ENCODE measurements around the gene BAIAP2L2. TPM values are rescaled to one million over a fixed set of nuclear protein-coding genes. Genes with fewer than 3 reads are reported as not detected.
"Not testable (repeated sequence)": the region's sequence is repeated elsewhere in the genome, so short reads cannot be mapped to it uniquely, and the experiment has no call there.

The BAIAP2L2 gene
- total RNA-seq, 1 donor from 2014 or later, result not detected

DNA sequence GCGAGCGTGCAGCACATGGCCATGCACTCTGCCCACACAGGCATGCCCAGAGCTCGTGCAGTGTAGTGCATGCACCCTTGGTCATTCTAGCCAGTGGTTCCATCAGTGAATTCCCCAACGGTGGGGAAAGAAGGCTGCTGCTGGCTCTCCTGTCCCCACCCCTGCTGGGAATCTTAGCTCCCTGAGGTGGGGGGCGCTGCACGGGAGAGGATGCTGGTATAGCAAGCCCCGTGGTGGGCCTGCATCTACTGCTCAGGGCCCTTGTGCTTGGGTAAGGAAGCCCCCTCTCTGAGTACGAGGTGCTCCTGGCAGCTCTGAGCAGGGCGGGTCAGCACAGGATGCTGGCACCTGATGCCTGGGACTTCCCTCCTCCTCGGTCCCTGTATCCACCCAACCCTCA lies 18.5 kb upstream of the BAIAP2L2 start:
- DNase-seq (ENCODE audit: low read depth in 2 of 2), result no peak

DNA sequence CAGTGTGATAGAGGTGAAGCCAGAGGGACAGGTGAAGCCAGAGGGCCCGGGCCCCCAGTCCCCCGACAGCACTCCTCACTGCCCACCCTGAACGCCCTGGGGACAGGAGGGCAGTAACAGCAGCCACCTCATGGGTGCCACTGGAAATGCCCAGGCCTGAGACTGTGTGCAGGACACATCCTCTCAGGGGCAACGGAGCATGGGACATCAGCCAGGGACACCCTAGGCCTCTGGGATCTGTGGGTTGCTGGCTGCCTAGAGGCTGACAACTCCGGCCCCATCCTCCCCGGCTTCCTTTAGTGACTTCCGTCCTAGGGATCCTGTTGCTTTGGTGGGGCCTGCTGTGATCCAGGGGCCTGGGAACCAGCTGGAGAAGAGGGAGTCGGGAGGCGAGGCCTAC lies 17.4 kb upstream of the BAIAP2L2 start:
- DNase-seq (ENCODE audit: low read depth in 2 of 2), result no peak

DNA sequence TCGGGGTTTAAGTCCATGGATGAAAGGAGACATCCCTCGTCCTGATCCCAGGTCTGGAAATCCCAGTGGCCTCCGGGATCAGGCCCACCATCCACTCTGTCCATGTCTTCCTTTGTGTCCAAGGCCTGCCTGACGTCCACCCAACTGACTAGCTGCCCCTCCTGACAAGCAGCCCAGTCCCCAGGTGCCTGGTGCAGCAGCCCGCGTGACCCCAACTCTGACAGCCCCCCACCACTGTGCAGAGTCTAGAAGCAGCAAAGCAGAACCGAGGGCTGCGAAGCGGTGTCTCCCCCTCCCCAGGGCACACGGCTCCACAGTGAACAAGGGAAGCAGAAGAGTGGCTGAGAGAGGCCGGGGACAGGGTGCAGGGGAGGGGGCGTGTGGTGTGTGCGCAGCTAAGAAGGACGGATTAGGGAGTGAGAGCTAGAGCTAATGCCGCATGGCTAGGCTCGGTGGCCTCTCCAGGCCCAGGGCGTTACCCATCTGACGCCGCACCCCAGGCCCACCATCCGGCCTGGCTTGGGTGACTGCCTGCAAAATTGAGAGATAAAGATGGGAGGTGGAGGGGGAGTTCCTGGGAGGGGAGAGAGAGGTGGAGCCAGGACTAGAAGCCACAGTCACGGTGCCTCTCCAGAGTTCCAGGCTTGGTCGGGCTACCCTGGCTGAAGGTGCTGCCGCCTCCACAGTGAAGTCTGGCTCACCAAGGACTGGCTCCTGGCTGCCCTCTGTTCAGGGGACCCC lies 16.6 kb upstream of the BAIAP2L2 start:
- DNase-seq (ENCODE audit: low read depth in 2 of 2), result no peak

DNA sequence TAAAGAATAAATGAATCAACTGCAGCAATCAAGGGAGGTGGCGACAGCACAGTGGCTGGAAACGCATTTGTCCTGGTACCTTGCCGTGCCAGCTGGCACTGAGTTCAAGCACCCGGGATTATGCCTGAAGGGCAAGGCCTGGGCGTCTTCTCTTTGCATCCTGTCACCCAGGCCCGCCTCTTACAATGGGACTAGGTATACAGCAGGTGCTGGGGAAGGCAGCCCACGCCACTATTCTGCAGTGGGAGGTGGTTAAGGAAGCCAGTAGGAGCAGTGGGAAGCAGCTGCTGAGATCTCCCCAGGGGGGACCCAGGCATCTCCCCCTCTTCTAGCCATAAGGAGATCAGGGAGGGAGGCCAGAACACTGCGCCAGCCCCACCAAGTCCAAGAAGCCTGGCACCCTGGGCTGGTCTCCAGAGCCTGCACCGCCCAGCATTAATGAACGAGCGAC lies 15.3 kb upstream of the BAIAP2L2 start:
- DNase-seq (ENCODE audit: low read depth in 2 of 2), result no peak

DNA sequence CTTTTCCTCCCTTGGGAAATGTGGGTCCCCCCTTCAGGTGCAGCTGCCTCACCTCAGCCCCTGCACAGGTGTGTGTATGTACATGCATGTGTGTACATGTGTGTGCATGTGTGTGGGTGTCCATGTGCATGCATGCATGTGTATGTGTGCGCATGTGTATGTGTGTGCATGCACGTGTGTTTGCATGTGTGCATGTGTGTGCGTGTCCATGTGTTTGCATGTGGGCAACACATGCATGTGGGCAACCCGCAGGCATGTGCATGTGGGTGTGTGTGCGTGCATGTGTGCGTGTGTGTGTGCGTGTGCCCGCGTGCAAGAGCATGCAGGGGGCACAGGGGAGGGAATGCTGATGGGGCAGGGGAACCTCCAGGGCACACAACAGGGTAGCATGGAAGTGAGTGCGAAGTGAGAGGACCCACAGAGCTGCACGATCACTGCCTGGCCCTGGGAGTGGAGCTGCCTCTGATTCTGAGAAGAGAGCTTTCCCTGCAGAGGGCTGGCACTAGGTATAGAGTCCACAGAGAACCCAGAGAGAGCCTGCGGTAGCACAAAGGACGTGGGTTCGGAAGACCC lies 14.6 kb upstream of the BAIAP2L2 start:
- DNase-seq (ENCODE audit: low read depth in 2 of 2), result no peak

DNA sequence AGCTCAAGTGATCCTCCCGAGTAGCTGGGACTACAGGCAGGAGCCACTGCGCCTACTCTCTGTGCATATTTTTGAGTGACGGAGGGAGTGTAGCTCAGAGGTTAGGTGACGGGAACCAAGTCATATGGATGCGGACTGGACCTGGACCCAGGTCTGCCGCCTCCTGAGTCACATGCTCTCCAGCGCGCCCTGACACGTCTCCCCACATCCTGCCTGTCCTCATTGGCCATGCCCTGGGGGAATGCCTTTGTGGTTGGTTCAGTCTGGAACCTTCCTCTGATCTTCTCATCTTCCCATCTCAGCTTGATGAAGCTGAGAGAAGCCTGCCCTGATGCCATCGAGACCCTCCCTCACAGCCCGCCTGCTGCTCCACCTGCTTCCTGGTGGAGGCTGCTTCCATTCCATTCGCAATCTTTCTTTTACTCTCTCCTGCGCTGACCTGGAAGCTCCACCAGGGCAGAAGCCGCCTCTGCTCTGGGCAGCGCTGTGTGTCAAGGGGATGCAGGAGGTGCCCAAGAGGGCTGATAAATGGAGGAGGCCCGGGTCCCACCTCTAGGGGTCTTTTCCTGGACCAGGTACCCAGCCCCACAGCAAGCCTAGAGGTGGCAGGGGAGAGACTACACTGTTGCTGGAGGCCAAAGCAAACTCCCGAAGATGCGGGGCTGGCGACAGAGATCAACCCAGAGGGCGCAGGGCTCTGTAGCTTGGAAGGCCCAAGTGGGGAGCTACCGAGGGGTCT lies 13.9 kb upstream of the BAIAP2L2 start:
- DNase-seq (ENCODE audit: low read depth in 2 of 2), result no peak

DNA sequence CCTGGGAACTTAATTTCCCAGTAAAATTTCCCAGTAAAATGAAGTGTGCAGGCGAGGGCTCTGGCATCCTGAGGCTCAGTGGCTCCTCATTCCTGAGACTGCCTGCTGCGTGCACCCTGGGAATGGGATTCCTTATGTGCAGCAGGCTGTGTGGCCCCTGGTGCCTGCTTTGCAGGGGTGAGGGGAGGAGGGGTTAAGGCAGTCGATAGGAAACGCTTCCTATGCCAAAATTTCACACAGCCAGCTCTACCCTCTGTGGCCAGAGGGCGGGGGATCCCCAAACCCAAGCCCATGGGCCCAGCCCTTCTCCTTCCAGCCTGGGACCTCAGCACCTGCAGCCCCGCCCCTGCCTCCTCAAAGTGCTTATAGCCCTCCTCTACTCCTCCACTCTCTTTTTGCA lies 12.1 kb upstream of the BAIAP2L2 start:
- DNase-seq (ENCODE audit: low read depth in 2 of 2), result no peak

DNA sequence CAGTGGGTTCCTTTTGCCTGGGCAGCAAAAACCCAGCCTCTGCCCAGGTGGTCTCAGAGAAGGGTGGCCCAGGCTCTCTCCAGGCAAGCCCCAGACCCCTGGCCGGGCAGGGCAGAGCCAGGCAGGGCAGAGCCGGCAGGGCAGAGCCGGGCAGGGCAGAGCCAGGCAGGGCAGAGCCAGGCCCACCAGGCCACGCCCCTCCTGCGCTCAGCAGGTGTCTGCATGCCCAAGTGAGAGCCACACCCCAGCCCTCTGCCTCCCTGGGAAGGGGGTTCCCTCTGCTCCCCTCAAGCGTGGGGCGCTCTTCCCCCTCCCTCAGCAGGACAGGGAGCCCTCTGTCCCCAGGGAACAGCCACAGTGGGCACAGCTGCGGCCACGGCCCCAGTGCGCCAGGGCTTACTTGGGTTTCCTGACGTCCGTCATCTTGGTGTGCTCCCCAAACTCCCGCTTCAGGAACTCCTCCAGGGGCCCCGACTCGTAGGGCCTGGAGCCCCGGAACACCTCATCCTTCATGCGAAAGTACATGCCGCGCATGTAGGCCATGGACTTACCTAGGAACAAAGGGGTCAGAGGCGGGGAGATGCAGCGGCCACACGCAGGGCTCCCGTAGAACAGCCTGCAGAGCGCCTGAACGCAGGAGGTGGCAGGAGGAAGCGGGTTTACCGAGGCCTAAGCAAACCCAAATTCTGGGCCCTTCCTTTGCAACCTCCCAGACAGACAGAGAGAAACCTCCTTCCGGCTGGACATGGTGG lies 10.1 kb upstream of the BAIAP2L2 start:
- DNase-seq (ENCODE audit: low read depth in 2 of 2), result no peak

DNA sequence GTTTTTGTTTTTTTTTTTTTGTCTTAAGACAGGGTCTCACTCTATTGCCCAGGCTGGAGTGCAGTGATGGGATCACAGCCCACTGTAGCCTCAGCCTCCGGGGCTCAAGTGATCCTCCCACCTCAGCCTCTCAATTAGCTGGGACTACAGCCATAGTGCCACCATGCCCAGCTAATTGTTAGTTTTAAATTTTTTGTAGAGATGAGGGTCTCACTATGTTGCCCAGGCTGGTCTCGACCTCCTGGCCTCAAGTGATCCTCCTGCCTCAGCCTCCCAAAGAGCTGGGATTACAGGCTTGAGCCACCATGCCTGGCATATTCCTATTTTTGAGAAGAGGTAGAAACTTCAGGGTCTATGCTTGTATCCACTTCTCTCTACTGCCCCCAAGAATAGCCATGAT lies 8.3 kb upstream of the BAIAP2L2 start:
- not testable (repeated sequence) for DNase-seq (ENCODE audit: low read depth in 2 of 2)

DNA sequence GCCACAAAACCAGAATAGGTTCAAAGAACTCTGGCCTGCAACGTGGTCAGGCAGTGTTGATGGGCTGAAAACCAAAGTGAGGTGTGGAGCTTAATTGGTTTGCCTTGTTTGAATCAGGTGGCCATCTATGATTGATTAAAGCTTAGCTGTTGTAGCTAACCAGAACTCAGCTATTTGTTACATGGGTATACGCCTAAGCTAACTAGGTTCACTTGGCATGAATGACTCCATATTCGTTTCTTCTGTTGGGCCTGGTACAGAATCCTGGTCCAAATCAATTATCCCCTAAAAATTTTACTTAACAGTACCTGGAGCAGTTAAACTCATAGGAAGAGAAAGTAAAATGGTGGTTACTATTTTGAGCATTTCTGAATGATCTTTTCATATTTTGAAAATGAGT lies 7.7 kb upstream of the BAIAP2L2 start:
- DNase-seq (ENCODE audit: low read depth in 2 of 2), result no peak

DNA sequence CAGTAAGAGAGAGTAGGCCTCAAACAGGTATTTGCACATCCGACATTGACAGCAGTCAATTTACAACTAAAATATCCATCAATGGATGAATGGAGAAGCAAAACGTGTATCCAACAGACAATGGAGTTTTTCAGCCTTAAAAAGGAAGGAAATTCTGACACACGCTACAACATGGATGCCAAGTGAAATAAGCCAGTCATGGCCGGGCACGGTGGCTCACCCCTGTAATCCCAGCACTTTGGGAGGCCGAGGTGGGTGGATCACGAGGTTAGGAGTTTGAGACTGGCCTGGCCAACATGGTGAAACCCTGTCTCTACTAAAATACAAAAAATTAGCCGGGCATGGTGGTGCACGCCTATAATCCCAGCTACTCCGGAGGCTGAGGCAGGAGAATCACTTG lies 7.1 kb upstream of the BAIAP2L2 start:
- peak; percentile 36 to 62 for DNase-seq (ENCODE audit: low read depth in 2 of 2)

DNA sequence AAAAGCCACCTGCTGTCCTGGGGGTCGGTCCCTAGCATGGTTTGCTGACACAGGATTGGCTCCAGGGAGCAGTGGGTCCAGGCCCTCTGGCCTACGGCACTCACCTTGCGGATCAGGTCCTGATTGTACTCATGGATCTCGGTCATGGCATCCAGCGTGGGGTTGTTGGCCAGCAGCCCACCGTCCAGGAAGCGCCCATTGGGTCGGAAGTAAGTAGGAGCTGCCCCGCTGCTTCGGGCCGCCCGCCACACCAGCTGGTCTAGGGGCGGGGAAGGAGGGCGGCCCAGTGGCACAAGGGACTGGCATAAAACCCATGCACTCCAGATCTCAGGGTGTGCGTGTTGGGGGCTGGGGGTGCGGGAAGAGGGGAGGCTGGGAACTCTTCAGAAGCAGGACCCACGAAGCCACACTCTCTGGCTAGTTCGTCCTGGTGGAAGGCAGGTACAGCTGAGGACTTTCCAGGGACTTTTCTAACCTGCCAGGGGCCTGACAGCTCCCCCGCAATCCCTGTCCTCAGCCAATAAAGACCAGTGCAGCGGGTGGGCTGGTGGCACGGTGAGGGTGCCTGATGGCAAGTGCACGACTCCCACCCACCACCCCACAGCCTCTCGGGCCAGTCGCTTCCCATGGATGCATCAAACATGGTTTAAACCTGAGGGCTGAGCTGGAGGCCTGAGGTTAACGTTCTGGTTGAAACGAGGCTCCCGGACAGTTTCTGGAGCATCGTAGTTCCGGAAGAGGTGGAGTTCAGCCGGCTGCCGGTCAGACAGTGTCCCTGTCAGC lies 5.1 kb upstream of the BAIAP2L2 start:
- no peak for DNase-seq (ENCODE audit: low read depth in 2 of 2)

DNA sequence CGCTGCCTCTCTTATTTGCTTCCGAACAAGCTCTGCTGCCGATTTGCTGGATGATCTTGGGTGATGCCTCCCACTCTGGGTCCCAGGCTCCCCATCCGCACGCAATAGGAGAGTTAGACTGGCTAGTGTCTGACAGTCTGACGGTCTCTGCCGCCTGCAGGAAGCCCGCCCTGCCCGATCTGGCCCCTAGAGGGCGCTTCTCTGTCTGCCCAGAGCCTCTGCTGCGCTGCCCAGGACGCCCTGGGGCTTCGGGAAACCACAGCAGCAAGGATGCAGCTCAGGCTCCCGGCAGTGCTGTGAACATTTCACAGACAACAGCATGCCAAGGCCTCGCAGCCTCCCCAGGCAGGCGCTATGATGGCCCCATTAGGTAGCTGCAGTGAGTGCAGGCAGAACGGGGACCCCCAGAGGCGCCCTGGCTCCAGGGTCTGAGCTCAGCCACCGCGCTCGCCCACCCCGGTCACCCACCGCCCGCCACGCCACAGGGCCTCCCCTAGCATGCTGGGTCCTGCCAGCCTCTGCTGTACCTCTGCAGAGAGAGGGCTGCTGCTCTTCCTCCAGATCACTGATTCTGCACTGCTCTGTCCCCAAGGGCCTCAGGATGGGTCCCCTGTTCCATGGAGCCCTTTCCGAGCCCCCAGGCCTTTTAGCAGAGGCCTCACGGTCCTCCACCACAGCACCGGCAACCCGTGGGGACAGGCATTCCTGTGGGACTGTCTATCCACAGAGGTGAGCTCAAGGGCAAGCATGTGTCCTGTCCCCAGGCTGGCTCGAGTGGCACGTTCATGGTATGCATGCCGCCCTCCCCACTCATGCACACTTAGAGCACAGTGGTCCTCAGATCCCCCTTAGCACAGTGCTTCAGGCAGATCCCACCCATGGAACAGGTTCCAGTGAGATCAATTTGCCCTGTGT lies 4.3 kb upstream of the BAIAP2L2 start:
- DNase-seq (ENCODE audit: low read depth in 2 of 2), result peak; percentile 70 to 84

DNA sequence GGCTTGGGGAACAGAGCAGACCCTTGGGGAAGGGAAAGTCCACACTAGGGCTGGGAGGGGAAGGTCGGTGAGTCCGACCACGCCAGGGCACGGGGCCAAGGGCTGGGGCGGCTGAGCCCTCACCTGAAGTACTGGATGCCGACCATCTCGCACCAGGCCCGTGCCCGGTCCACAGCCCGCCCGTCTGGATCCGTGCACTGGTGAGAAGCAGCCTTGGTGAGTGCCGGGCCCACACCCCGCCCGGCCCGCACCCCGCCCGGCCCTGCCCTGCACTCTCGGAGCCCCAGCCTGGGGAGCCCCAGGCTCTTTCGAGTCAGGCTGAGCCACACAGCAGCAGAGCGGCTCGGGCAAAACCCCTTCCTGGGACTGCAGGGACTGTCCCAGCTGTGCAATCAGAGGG lies 1.9 kb upstream of the BAIAP2L2 start:
- DNase-seq (ENCODE audit: low read depth in 2 of 2), result no peak

DNA sequence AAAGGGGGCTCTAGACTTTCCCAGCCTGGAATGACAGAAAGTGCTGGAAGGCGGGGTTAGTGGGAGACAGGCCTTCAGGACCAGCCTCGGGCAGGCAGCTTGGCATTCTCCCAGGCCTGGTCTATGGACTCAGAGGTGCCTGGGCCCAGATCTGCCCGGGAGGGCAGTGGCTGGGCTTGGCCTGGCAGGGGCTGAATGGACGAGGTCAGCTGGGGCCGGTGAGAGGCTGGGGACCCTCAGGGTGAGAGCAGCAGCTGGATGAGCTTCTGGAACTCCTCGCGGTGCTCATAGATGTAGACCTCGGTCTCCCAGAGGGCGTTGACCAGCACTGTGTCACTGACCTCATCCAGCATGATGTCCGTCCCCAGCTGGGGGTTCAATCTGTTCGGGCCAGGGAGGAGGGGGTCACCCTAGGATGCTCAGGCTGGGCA lies 1.5 kb upstream of the BAIAP2L2 start:
- DNase-seq (ENCODE audit: low read depth in 2 of 2), result no peak

DNA sequence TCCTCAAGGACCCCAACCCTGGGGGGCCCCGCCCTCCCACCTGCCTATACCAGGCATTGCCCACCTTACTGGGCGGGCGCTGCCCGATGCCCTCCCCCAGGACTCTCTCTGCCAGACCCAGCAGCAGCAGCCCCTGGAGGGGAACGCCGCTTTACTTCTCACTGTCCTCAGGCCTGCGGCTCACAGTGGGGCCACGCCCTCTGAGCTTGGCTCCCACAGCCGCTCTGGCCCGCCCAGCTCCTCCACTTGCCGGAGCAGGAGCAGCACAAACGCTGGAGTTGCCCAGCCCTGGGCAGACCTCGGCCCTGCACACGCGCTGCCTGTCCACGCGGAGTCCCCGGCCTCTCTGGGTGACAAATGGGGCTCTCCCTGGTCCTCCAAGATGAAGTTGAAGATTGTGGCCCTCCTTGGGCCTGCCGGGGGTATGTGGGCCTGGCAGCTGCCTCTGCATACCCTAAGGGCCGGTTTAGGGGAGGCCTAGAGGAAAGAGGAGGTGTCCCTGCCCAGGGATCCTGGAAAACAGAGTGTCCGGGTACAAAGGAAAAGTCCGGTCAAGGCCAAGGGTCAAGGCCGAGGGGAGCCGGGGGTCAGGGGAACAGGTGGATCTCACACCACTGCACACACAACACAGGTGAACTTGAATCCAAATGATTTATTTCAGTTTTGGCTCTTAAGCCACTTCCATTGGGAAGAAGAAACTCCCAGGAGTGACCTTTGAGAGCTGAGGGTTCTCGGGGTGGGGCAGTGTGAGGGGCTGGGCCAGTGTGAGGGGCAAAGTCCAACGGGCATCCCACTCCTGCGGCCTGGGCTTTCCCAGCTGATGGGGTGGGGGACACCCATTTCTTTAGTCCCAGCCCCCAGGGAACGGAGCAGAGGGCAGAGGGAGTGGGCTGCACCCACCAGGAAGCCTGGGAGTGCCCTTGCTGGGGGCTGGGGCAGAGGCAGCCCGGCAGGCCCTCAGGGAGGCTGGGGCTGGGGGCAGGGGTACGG lies 674 bp upstream of the BAIAP2L2 start:
- DNase-seq (ENCODE audit: low read depth in 2 of 2), result no peak

DNA sequence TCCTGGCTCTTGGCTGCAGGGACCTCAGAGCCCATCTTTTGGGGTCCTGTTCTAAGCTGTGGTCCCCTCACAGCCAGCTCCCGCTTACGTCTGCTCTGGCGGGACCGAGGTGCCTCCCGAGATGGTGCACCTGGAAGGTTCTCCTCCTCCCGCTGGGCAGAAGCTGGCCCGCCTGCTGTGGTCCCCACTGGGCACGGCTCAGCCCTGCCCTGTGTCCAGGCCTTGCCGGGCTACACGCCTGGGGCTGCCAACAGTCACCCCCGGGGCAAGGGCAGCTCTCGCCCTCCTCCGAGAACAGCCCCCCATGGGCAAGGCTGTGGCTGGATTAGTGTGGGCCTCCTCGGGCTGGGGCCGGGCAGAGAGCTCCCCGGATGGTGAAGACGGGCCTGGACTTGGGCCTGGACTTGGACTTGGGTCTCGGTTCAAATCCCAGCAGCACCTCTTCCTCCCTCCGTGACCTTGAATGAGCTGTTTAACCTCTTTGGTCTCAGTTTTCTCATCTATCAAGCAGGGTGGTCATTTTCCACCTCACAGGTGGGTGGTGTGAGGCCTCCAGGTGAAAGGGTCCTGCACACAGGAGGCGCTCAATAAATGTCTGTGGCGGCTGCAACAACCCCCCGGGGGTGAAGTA lies 998 bp downstream of the BAIAP2L2 start:
- no peak for DNase-seq (ENCODE audit: low read depth in 2 of 2)

DNA sequence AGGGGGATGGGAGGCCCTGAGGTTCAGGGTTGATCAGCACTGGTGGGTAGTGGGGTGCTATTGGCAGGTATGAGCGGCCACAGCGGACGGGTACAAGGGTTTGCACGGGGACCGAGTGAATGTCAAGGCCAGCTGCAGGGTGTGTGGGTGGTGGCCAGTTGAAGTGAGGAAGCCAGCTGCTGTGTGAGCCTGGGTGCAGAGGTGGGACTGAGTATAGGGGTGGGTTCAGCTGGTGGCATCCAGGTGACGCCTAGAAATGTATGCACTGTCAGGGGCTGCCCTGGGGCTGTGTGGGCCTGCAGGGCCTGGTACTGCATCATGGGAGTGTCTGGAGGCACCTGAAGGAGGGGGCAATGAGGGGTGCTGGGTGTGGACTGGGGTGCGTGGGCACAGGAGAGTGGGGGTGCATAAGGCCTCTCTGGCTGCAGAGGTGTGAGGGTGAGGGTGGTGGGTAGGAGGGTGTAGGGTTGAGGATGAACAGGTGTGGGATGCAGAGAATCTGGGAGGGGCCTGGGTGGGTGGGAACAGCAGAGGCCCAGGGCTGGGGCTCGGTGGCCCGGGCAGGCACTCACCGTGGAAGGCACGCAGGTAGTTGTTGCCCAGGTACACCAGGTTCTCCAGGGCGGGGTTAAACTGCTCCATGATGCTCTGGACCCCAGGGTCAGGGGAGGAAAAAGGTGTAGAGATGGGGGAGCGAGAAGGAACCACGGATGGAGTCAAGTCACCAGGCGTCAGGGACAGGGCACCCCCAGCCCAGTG lies 1.7 kb downstream of the BAIAP2L2 start:
- DNase-seq (ENCODE audit: low read depth in 2 of 2), result no peak
